WTC11 (cell line): ENCODE data around the gene LARGE1.

Experiments
- CTCF ChIP-seq: fragments of 200-600 bp; IDR thresholded peaks from 2 replicates; pipeline ENCODE4 v1.8.0; 2022; ENCODE audit warnings: antibody characterized with exemption
- E2F1 ChIP-seq: sonication (generic); formaldehyde crosslinking; IDR thresholded peaks from 2 replicates; pipeline ENCODE4 v1.8.0; 2022; ENCODE audit warnings: mild to moderate bottlenecking, missing genetic modification reagents
- MLX ChIP-seq: sonication (generic); formaldehyde crosslinking; IDR thresholded peaks from 2 replicates; pipeline ENCODE4 v1.8.1; 2023; ENCODE audit warnings: mild to moderate bottlenecking, missing genetic modification reagents, moderate library complexity
- PREB ChIP-seq: sonication (generic); formaldehyde crosslinking; IDR thresholded peaks from 2 replicates; pipeline ENCODE4 v1.8.1; 2022; ENCODE audit warnings: mild to moderate bottlenecking, missing genetic modification reagents, moderate library complexity, borderline replicate concordance
- SMAD3 ChIP-seq: sonication (generic); formaldehyde crosslinking; IDR thresholded peaks from 2 replicates; pipeline ENCODE4 v1.8.0; 2022; ENCODE audit warnings: missing genetic modification reagents, mild to moderate bottlenecking, borderline replicate concordance
- USF2 ChIP-seq: sonication (generic); formaldehyde crosslinking; IDR thresholded peaks from 2 replicates; pipeline ENCODE4 v1.8.1; 2023; ENCODE audit warnings: mild to moderate bottlenecking, missing genetic modification reagents, moderate library complexity

- no peak for TF ChIP-seq CTCF
- TF ChIP-seq PREB (CRISPR knock-in tag) = no peak
- TF ChIP-seq MLX (CRISPR knock-in tag) = no peak
- TF ChIP-seq E2F1 (CRISPR knock-in tag) = no peak
- no peak for TF ChIP-seq SMAD3 (CRISPR knock-in tag)
- TF ChIP-seq USF2 (CRISPR knock-in tag) = no peak
These were observed 143.8 kb downstream of the LARGE1 start for GRCh38 chr22:33776491-33776890.
